Suprapubic skin (tissue), 4 donors: Measurements from ENCODE around the gene ART3. TPM values are rescaled to one million over a fixed set of nuclear protein-coding genes. Genes with fewer than 3 reads are reported as not detected.

ENCODE experiments used
- DNase-seq, 2 donors: peaks; one replicate each; pipeline ENCODE4 v3.0.0-alpha.2; 2019; ENCODE audit warnings: low spot score in 2 of 2
- H3K27ac ChIP-seq: fragments of 200-600 bp; sonication (generic); one replicate; pipeline ENCODE4 v1.5.1; 2019
- H3K27me3 ChIP-seq: fragments of 200-600 bp; sonication (generic); one replicate; pipeline ENCODE4 v1.5.1; 2019
- H3K36me3 ChIP-seq: fragments of 200-600 bp; sonication (generic); one replicate; pipeline ENCODE4 v1.5.1; 2019
- H3K4me1 ChIP-seq: fragments of 200-600 bp; sonication (generic); one replicate; pipeline ENCODE4 v1.5.1; 2019
- H3K4me3 ChIP-seq: fragments of 200-600 bp; sonication (generic); one replicate; pipeline ENCODE4 v1.5.1; 2019; ENCODE audit warnings: mild to moderate bottlenecking
- H3K9me3 ChIP-seq: fragments of 200-600 bp; sonication (generic); one replicate; pipeline ENCODE4 v1.5.1; 2019
- CTCF ChIP-seq, 2 donors: fragments of 200-600 bp in 1 of 2; fragments of 450-650 bp in 1 of 2; sonication (generic) in 1 of 2; IDR thresholded peaks; one replicate each; pipeline ENCODE4 v1.5.1; 2016 to 2019; ENCODE audit warnings: antibody characterized with exemption in 2 of 2, mild to moderate bottlenecking in 1 of 2, moderate library complexity in 1 of 2
- EP300 ChIP-seq: sonication (generic); formaldehyde crosslinking; IDR thresholded peaks from one replicate; pipeline ENCODE4 v1.6.1; 2017; ENCODE audit warnings: antibody characterized with exemption
- POLR2A ChIP-seq, 2 donors: fragments of 450-650 bp; IDR thresholded peaks; one replicate each; pipeline ENCODE4 v1.6.1; 2017; ENCODE audit warnings: antibody characterized with exemption in 2 of 2, mild to moderate bottlenecking in 2 of 2, moderate library complexity in 2 of 2
- POLR2AphosphoS5 ChIP-seq, 3 donors: sonication (generic); formaldehyde crosslinking; IDR thresholded peaks; one replicate each; pipeline ENCODE4 v1.6.1; 2017; ENCODE audit warnings: antibody characterized with exemption in 3 of 3
- WGBS: methylation state at CpG from one replicate; pipeline ENCODE4 v1.1.5; 2018; 5-methylcytosine and 5-hydroxymethylcytosine counted together
- total RNA-seq, 4 donors: library from RNA; depleted of rRNA; stranded (reverse); fragments of >200 nt; gene quantifications; one replicate each; pipeline ENCODE4 v1.1.0, GENCODE V29; 2016

The ART3 gene
- total RNA-seq, 4 donors from 2014 or later, result 0.48 to 1.5 TPM; not detected in 2

GRCh38 chr4:76120199-76120598 is 45.7 kb downstream of the ART3 start:
- peaks cover 85% of the 10 kb centered on the region for H3K36me3 ChIP-seq
- no peaks in the 10 kb centered on the region for H3K4me1 ChIP-seq
- WGBS, result 88% methylated on average over 4 of the region's 4 CpGs
- DNase-seq, result no peak
- TF ChIP-seq EP300 (no peak), POLR2AphosphoS5 (IDR thresholded peaks at IDR 0.05) (no peak), CTCF (IDR thresholded peaks at IDR 0.05) (no peak), POLR2A (IDR thresholded peaks at IDR 0.05) (no peak)
- H3K27ac ChIP-seq, result no peak overlapping the region
- no peaks in the 10 kb centered on the region for H3K9me3 ChIP-seq
- H3K4me3 ChIP-seq, result no peak overlapping the region
- no peaks in the 10 kb centered on the region for H3K27me3 ChIP-seq

GRCh38 chr4:76125816-76126215 is 51.3 kb downstream of the ART3 start:
- Histone ChIP-seq H3K9me3 (no peaks in the 10 kb centered on the region), H3K27ac (no peak overlapping the region), H3K4me3 (no peak overlapping the region), H3K27me3 (no peaks in the 10 kb centered on the region), H3K36me3 (peaks cover 68% of the 10 kb centered on the region), H3K4me1 (no peaks in the 10 kb centered on the region)
- DNase-seq, result no peak
- TF ChIP-seq CTCF (IDR thresholded peaks at IDR 0.05) (no peak), EP300 (no peak), POLR2A (IDR thresholded peaks at IDR 0.05) (no peak), POLR2AphosphoS5 (IDR thresholded peaks at IDR 0.05) (no peak)

GRCh38 chr4:76127754-76128153 is 53.2 kb downstream of the ART3 start:
- no peaks in the 10 kb centered on the region for H3K9me3 ChIP-seq
- TF ChIP-seq EP300 (no peak), CTCF (IDR thresholded peaks at IDR 0.05) (no peak), POLR2AphosphoS5 (IDR thresholded peaks at IDR 0.05) (no peak), POLR2A (IDR thresholded peaks at IDR 0.05) (no peak)
- DNase-seq, result no peak
- WGBS, result 79% methylated on average over 3 of the region's 3 CpGs
- H3K4me1 ChIP-seq, result no peaks in the 10 kb centered on the region
- no peak overlapping the region for H3K4me3 ChIP-seq
- H3K27ac ChIP-seq, result no peak overlapping the region
- H3K36me3 ChIP-seq, result peaks cover 56% of the 10 kb centered on the region
- H3K27me3 ChIP-seq, result no peaks in the 10 kb centered on the region

- H3K4me1 ChIP-seq, result peaks cover 6% of the 10 kb centered on the region
- H3K27me3 ChIP-seq, result no peaks in the 10 kb centered on the region
- H3K9me3 ChIP-seq, result no peaks in the 10 kb centered on the region
- TF ChIP-seq EP300, result no peak
- no peak for TF ChIP-seq POLR2A (IDR thresholded peaks at IDR 0.05)
- no peak for TF ChIP-seq POLR2AphosphoS5 (IDR thresholded peaks at IDR 0.05)
- TF ChIP-seq CTCF (IDR thresholded peaks at IDR 0.05), result no peak
- peaks cover 55% of the 10 kb centered on the region for H3K36me3 ChIP-seq
- WGBS, result 99% methylated on average over 3 of the region's 3 CpGs
- no peak overlapping the region for H3K4me3 ChIP-seq
- no peak overlapping the region for H3K27ac ChIP-seq
- DNase-seq, result no peak
Measured at GRCh38 chr4:76141241-76141640, 66.7 kb downstream of the ART3 start.

GRCh38 chr4:76144546-76144945 is 70.0 kb downstream of the ART3 start:
- H3K27ac ChIP-seq, result no peak overlapping the region
- H3K27me3 ChIP-seq, result no peaks in the 10 kb centered on the region
- peaks cover 28% of the 10 kb centered on the region for H3K4me1 ChIP-seq
- H3K36me3 ChIP-seq, result peaks cover 26% of the 10 kb centered on the region
- TF ChIP-seq CTCF (IDR thresholded peaks at IDR 0.05) (no peak), EP300 (no peak), POLR2AphosphoS5 (IDR thresholded peaks at IDR 0.05) (no peak), POLR2A (IDR thresholded peaks at IDR 0.05) (no peak)
- H3K9me3 ChIP-seq, result no peaks in the 10 kb centered on the region
- no peak for DNase-seq
- H3K4me3 ChIP-seq, result no peak overlapping the region
